HepG2 (cell line): ENCODE measurements around the gene KIF13A. TPM values are rescaled to one million over a fixed set of nuclear protein-coding genes. Genes with fewer than 3 reads are reported as not detected.

Experiments used
- AGO1 ChIP-seq: fragments of 200-400 bp; formaldehyde crosslinking; IDR thresholded peaks from 2 replicates; pipeline ENCODE4 v1.6.1; 2017; ENCODE audit warnings: mild to moderate bottlenecking, low read depth, low read length, moderate library complexity; ENCODE audit not compliant: poor library complexity, severe bottlenecking
- BCL6 ChIP-seq: IDR thresholded peaks from 2 replicates; pipeline ENCODE4 v1.6.1; 2016; ENCODE audit warnings: missing genetic modification reagents, missing compliant biosample characterization
- FOXK2 ChIP-seq: fragments of 450-650 bp; IDR thresholded peaks from 2 replicates; pipeline ENCODE4 v1.6.1; 2016
- REXO4 ChIP-seq: sonication (generic); formaldehyde crosslinking; IDR thresholded peaks from 2 replicates; pipeline ENCODE4 v1.8.0; 2022; ENCODE audit warnings: missing genetic modification reagents, mild to moderate bottlenecking, borderline replicate concordance
- ZNF138 ChIP-seq: sonication (generic); formaldehyde crosslinking; IDR thresholded peaks from 2 replicates; pipeline ENCODE4 v1.5.0; 2020; ENCODE audit warnings: mild to moderate bottlenecking, low read depth, missing genetic modification reagents
- ZNF879 ChIP-seq: sonication (generic); formaldehyde crosslinking; IDR thresholded peaks from 2 replicates; pipeline ENCODE4 v1.8.1; 2023; ENCODE audit warnings: missing genetic modification reagents
- polyA plus RNA-seq, 8 experiments: library from polyadenylated mRNA; depleted of rRNA in 3 of 8; stranded (reverse) in 7 of 8; unstranded in 1 of 8; fragments of >200 nt; fragmentation: Illumina TruSeq in 4 of 8; extraction: Trizol in 4 of 8; gene quantifications; 2 replicates each; pipeline versions ENCODE4 v1.2.1 to v1.2.3, GENCODE V29; 2011 to 2016; ENCODE audit warnings: low read depth in 4 of 8, missing spikeins in 1 of 8, mixed read lengths in 1 of 8; ENCODE audit not compliant: insufficient read depth in 1 of 8
- total RNA-seq, 5 experiments: library from RNA; depleted of rRNA; stranded (reverse); fragments of >200 nt; fragmentation: Illumina TruSeq; extraction: Trizol; gene quantifications; 2 replicates each; pipeline ENCODE4 v1.2.3, GENCODE V29; 2016; ENCODE audit warnings: low read depth in 1 of 5
- TF ChIP-seq, protein P1 (sequence below): sonication (generic); formaldehyde crosslinking; IDR thresholded peaks from 2 replicates; pipeline ENCODE4 v1.4.0; 2020; ENCODE audit warnings: mild to moderate bottlenecking, missing genetic modification reagents
- TF ChIP-seq, protein P2 (sequence below): sonication (generic); formaldehyde crosslinking; IDR thresholded peaks from 2 replicates; pipeline ENCODE4 v1.5.0; 2020; ENCODE audit warnings: missing genetic modification reagents, mild to moderate bottlenecking, borderline replicate concordance
- TF ChIP-seq, protein P3 (sequence below): sonication (generic); formaldehyde crosslinking; IDR thresholded peaks from 2 replicates; pipeline ENCODE4 v1.5.1; 2020; ENCODE audit warnings: missing genetic modification reagents, mild to moderate bottlenecking, borderline replicate concordance
- TF ChIP-seq, protein P4 (sequence below): sonication (generic); formaldehyde crosslinking; IDR thresholded peaks from 2 replicates; pipeline ENCODE4 v1.4.0; 2020; ENCODE audit warnings: missing genetic modification reagents, mild to moderate bottlenecking, borderline replicate concordance
- TF ChIP-seq, protein P5 (sequence below): sonication (generic); formaldehyde crosslinking; IDR thresholded peaks from 2 replicates; pipeline ENCODE4 v1.4.0; 2020; ENCODE audit warnings: missing genetic modification reagents

KIF13A gene
- total and polyA plus RNA-seq, 2 of the 13 experiments (the other 11 are each of a cell fraction or from before 2014, with no cell fraction given) = 21.1 to 37.2 TPM

DNA sequence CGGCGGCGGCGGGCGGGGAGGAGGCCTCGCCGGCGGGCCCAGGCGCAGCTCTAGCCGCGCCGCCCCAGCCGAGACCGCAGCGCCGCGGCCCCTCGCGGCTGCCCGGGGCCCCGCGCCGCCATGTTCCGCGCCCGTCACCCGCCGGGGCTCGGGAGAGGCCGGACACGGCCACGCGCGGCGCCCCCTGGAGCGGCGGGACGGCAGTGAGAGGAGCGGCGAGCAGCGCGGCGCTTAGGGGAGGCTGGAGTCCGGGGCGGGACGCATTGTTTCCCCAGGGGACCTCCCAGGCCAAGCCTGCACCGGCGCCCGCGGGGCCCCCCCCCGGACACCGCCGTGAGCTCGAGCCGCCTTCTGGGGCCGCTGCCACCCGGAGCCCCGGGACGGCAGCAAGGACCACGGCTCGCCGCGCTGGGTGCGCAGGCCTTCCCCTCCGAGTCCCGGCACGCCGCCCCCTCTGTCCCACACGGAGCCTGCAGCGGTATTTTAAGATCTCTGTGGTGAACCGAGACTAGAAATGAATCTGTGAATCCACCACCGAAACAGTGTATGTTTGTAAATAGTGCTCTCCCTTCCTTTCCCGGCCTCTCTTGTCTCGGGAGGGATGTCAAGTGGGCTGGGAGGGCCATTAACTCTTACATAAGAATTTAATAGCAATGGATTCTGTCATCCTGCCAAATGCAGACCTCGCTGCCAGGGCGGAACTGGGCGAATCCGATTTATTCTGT, 424 bp upstream of the KIF13A start (continued):
- TF ChIP-seq, protein P1, sequence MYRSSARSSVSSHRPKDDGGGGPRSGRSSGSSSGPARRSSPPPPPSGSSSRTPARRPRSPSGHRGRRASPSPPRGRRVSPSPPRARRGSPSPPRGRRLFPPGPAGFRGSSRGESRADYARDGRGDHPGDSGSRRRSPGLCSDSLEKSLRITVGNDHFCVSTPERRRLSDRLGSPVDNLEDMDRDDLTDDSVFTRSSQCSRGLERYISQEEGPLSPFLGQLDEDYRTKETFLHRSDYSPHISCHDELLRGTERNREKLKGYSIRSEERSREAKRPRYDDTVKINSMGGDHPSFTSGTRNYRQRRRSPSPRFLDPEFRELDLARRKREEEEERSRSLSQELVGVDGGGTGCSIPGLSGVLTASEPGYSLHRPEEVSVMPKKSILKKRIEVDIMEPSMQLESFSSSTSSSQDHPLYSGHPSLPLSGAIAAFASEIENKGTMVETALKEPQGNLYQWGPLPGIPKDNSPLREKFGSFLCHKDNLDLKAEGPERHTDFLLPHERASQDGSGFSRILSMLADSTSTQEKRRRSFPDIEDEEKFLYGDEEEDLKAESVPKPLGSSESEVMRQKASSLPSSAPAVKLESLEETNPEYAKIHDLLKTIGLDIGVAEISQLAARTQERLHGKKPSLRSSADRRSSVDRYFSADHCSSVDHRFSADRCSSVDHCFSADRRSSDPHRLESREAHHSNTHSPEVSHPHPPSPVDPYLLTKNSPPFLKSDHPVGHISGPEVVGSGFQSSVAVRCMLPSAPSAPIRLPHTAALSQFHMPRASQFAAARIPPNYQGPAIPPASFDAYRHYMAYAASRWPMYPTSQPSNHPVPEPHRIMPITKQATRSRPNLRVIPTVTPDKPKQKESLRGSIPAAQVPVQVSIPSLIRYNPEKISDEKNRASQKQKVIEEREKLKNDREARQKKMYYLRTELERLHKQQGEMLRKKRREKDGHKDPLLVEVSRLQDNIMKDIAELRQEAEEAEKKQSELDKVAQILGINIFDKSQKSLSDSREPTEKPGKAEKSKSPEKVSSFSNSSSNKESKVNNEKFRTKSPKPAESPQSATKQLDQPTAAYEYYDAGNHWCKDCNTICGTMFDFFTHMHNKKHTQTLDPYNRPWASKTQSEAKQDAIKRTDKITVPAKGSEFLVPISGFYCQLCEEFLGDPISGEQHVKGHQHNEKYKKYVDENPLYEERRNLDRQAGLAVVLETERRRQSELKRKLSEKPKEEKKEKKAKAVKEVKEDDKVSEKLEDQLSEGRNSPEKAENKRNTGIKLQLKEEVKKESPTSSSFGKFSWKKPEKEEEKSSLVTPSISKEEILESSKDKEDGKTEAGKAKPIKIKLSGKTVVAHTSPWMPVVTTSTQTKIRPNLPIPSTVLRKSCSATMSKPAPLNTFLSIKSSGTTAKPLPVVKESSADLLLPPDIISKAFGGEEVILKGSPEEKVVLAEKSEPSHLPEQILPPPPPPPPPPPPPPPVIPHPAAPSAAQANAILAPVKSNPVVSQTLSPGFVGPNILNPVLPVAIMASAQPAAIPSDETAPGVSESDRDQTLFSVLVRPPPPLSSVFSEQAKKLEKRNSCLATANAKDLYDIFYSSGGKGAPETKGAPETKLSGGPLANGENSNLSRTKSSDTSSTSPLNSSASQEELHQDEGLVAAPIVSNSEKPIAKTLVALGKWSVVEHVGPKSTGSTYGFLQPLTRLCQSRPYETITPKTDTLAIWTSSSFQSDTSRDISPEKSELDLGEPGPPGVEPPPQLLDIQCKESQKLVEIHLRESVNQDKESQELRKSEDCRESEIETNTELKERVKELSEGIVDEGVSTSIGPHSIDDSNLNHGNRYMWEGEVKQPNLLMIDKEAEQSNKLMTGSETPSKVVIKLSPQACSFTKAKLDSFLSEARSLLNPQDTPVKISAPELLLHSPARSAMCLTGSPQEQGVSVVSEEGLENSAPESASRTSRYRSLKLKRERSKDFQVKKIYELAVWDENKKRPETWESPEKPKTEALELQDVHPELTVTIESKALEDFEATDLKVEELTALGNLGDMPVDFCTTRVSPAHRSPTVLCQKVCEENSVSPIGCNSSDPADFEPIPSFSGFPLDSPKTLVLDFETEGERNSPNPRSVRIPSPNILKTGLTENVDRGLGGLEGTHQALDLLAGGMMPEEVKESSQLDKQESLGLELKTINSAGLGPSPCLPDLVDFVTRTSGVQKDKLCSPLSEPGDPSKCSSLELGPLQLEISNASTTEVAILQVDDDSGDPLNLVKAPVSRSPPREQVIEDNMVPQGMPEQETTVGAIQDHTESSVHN (CRISPR knock-in tag) = no peak
- TF ChIP-seq, protein P2, sequence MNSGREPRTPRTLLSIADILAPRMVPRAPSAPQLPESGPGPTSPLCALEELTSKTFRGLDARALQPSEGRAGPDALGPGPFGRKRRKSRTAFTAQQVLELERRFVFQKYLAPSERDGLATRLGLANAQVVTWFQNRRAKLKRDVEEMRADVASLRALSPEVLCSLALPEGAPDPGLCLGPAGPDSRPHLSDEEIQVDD = no peak
- TF ChIP-seq, protein P3, sequence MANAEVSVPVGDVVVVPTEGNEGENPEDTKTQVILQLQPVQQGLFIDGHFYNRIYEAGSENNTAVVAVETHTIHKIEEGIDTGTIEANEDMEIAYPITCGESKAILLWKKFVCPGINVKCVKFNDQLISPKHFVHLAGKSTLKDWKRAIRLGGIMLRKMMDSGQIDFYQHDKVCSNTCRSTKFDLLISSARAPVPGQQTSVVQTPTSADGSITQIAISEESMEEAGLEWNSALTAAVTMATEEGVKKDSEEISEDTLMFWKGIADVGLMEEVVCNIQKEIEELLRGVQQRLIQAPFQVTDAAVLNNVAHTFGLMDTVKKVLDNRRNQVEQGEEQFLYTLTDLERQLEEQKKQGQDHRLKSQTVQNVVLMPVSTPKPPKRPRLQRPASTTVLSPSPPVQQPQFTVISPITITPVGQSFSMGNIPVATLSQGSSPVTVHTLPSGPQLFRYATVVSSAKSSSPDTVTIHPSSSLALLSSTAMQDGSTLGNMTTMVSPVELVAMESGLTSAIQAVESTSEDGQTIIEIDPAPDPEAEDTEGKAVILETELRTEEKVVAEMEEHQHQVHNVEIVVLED = no peak
- TF ChIP-seq REXO4 (CRISPR knock-in tag) (no peak), ZNF138 (CRISPR knock-in tag) (no peak), ZNF879 (CRISPR knock-in tag) (no peak), FOXK2 (no peak), BCL6 (CRISPR knock-in tag) (no peak; the same call in 1 of the 2 replicates), AGO1 (no peak)
- TF ChIP-seq, protein P4, sequence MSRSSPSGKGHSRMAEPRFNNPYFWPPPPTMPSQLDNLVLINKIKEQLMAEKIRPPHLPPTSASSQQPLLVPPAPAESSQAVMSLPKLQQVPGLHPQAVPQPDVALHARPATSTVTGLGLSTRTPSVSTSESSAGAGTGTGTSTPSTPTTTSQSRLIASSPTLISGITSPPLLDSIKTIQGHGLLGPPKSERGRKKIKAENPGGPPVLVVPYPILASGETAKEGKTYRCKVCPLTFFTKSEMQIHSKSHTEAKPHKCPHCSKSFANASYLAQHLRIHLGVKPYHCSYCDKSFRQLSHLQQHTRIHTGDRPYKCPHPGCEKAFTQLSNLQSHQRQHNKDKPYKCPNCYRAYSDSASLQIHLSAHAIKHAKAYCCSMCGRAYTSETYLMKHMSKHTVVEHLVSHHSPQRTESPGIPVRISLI (CRISPR knock-in tag) = no peak
- TF ChIP-seq, protein P5, sequence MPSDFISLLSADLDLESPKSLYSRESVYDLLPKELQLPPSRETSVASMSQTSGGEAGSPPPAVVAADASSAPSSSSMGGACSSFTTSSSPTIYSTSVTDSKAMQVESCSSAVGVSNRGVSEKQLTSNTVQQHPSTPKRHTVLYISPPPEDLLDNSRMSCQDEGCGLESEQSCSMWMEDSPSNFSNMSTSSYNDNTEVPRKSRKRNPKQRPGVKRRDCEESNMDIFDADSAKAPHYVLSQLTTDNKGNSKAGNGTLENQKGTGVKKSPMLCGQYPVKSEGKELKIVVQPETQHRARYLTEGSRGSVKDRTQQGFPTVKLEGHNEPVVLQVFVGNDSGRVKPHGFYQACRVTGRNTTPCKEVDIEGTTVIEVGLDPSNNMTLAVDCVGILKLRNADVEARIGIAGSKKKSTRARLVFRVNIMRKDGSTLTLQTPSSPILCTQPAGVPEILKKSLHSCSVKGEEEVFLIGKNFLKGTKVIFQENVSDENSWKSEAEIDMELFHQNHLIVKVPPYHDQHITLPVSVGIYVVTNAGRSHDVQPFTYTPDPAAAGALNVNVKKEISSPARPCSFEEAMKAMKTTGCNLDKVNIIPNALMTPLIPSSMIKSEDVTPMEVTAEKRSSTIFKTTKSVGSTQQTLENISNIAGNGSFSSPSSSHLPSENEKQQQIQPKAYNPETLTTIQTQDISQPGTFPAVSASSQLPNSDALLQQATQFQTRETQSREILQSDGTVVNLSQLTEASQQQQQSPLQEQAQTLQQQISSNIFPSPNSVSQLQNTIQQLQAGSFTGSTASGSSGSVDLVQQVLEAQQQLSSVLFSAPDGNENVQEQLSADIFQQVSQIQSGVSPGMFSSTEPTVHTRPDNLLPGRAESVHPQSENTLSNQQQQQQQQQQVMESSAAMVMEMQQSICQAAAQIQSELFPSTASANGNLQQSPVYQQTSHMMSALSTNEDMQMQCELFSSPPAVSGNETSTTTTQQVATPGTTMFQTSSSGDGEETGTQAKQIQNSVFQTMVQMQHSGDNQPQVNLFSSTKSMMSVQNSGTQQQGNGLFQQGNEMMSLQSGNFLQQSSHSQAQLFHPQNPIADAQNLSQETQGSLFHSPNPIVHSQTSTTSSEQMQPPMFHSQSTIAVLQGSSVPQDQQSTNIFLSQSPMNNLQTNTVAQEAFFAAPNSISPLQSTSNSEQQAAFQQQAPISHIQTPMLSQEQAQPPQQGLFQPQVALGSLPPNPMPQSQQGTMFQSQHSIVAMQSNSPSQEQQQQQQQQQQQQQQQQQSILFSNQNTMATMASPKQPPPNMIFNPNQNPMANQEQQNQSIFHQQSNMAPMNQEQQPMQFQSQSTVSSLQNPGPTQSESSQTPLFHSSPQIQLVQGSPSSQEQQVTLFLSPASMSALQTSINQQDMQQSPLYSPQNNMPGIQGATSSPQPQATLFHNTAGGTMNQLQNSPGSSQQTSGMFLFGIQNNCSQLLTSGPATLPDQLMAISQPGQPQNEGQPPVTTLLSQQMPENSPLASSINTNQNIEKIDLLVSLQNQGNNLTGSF (CRISPR knock-in tag) = no peak; the same call in 1 of the 2 replicates
